ENCODE measurements around the gene GRID1. TPM values are rescaled to one million over a fixed set of nuclear protein-coding genes. Genes with fewer than 3 reads are reported as not detected.

Gene GRID1
- total and polyA plus RNA-seq, 5 donors: 0.06 to 1.8 (median 0.29) TPM

DNA sequence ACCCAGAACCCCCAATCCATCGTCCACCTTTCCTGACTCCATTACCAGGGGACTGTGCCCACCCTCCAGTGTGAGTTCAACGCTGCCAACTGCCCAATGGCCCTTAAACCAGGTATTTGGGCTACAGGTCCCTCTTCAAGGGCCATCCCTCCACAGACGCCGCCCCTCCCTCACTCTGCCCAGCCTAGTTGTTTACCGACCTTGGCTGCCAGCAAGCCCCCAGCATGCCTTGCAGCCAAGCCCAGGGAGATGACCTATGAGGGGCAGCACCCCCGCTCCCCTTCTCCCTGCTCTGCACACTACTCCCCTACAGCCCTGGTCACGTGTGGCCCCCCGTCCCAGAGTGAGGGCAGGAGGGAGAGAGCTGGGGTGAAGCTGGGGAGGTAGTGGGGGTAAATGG is 147.3 kb downstream of the GRID1 start:
- intact Hi-C loops (cut with DNase I): no loop called here
- no peak overlapping the region for H3K4me3 ChIP-seq (ENCODE audit: low read length)
- no peaks in the 10 kb centered on the region for H3K4me1 ChIP-seq (ENCODE audit: control insufficient read depth, insufficient read depth, low read length)
- H3K9me3 ChIP-seq (ENCODE audit: control insufficient read depth, low read length): no peaks in the 10 kb centered on the region
- ATAC-seq (no peak), DNase-seq (no peak)
- H3K27ac ChIP-seq (ENCODE audit: low read length): no peak overlapping the region
- H3K27me3 ChIP-seq (ENCODE audit: control insufficient read depth, insufficient read depth): no peaks in the 10 kb centered on the region
- 73% methylated on average over 8 of the region's 8 CpGs for WGBS

- WGBS: 89% methylated on average over 5 of the region's 5 CpGs
Measured at GRCh38 chr10:86218842-86219241, 147.8 kb downstream of the GRID1 start.

DNA sequence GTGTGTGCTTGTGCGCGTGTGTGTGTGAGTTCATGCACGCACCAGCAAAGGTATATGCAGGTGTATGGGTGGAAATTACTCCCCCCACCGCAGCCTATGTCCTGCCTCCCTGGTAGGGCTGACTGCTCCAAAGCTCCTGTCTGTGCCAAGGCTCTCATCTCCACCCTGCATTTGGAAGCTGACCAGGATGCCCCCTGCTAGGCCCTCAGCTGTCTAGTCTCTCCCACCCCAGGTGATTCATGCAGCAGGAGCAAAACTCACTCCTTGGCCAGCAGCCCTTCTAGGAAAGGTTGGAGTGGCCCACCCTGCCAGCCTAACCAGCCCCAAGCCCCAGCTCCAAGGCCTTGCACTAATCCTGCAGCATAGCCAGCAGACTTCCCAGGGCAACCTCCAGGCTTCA is 148.4 kb downstream of the GRID1 start:
- intact Hi-C loops (cut with DNase I): no loop called here
- Histone ChIP-seq H3K27ac (ENCODE audit: low read length) (no peak overlapping the region), H3K4me3 (ENCODE audit: low read length) (no peak overlapping the region), H3K27me3 (ENCODE audit: control insufficient read depth, insufficient read depth) (no peaks in the 10 kb centered on the region), H3K9me3 (ENCODE audit: control insufficient read depth, low read length) (no peaks in the 10 kb centered on the region), H3K4me1 (ENCODE audit: control insufficient read depth, insufficient read depth, low read length) (no peaks in the 10 kb centered on the region)
- ATAC-seq (no peak), DNase-seq (no peak)
- WGBS: 92% methylated on average over 4 of the region's 4 CpGs

More at GRCh38 chr10:86218842-86219241, 147.8 kb downstream of the GRID1 start:
- intact Hi-C loops (cut with DNase I): no loop called here
- H3K4me3 ChIP-seq (ENCODE audit: low read length): no peak overlapping the region
- no peak overlapping the region for H3K27ac ChIP-seq (ENCODE audit: low read length)
- H3K4me1 ChIP-seq (ENCODE audit: control insufficient read depth, insufficient read depth, low read length): no peaks in the 10 kb centered on the region
- DNase-seq (no peak), ATAC-seq (no peak)
- H3K9me3 ChIP-seq (ENCODE audit: control insufficient read depth, low read length): no peaks in the 10 kb centered on the region
- no peaks in the 10 kb centered on the region for H3K27me3 ChIP-seq (ENCODE audit: control insufficient read depth, insufficient read depth)

GRCh38 chr10:86217371-86218080 is 149.1 kb downstream of the GRID1 start:
- no peak for ATAC-seq
- Histone ChIP-seq H3K4me3 (ENCODE audit: low read length) (no peak overlapping the region), H3K27ac (ENCODE audit: low read length) (no peak overlapping the region), H3K4me1 (ENCODE audit: control insufficient read depth, insufficient read depth, low read length) (no peaks in the 10 kb centered on the region), H3K27me3 (ENCODE audit: control insufficient read depth, insufficient read depth) (no peaks in the 10 kb centered on the region), H3K9me3 (ENCODE audit: control insufficient read depth, low read length) (no peaks in the 10 kb centered on the region)
- 69% methylated on average over 10 of the region's 10 CpGs for WGBS
- no peak for DNase-seq
- intact Hi-C loops (cut with DNase I): no loop called here

DNA sequence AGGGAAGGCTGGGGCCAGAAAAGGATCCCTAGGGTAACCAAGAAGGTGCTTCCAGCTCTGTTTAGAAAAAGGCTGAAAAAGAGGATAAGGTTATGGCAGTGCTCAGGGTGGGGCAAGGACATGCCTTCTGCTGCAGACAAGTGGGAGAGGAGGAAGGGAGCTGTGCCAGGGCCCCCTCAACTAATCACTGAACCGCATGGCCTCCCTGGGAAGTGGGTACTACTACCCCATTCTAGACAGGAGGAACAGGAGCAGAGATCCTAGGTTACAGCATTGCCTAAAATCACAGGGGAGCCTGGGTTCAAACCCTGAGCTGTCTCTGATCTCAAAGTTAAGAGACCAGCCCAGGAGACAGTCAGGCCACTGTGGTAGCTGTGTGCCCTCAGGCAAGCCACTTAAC is 149.7 kb downstream of the GRID1 start:
- intact Hi-C loops (cut with DNase I): no loop called here

GRCh38 chr10:86215712-86216111 is 150.9 kb downstream of the GRID1 start:
- 77% methylated on average over 5 of the region's 5 CpGs for WGBS
- DNase-seq: no peak
- no peak for ATAC-seq
- intact Hi-C loops (cut with DNase I): no loop called here
- H3K27ac ChIP-seq (ENCODE audit: low read length): no peak overlapping the region
- no peak overlapping the region for H3K4me3 ChIP-seq (ENCODE audit: low read length)
- H3K9me3 ChIP-seq (ENCODE audit: control insufficient read depth, low read length): no peaks in the 10 kb centered on the region
- no peaks in the 10 kb centered on the region for H3K27me3 ChIP-seq (ENCODE audit: control insufficient read depth, insufficient read depth)
- H3K4me1 ChIP-seq (ENCODE audit: control insufficient read depth, insufficient read depth, low read length): no peaks in the 10 kb centered on the region

More for the DNA sequence above, 149.7 kb downstream of the GRID1 start:
- H3K27ac ChIP-seq (ENCODE audit: low read length): no peak overlapping the region
- H3K9me3 ChIP-seq (ENCODE audit: control insufficient read depth, low read length): no peaks in the 10 kb centered on the region
- H3K4me1 ChIP-seq (ENCODE audit: control insufficient read depth, insufficient read depth, low read length): no peaks in the 10 kb centered on the region
- no peak for ATAC-seq
- DNase-seq: no peak
- no peak overlapping the region for H3K4me3 ChIP-seq (ENCODE audit: low read length)
- WGBS: 90% methylated on average over 1 of the region's 1 CpG
- no peaks in the 10 kb centered on the region for H3K27me3 ChIP-seq (ENCODE audit: control insufficient read depth, insufficient read depth)

DNA sequence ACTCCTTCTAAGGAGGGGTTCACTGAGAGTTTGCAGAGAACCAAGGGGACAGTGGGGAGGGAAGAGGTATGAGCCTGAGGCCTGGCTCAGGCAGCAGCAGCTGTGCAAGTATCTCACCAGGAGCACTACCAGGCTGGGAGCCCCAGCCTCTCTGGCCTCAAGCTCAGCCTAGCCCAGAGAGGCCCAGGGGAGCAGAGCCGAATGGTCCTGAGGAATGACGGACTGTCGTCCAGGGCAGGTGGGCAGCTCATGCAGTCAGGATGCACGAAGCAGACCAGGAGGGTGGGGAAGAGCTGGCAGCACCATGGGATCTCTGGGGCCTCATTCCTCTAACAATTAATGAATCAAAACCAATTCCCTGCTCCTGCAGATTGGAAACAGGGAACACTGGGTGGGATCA is 151.5 kb downstream of the GRID1 start:
- no peak overlapping the region for H3K4me3 ChIP-seq (ENCODE audit: low read length)
- H3K27me3 ChIP-seq (ENCODE audit: control insufficient read depth, insufficient read depth): no peaks in the 10 kb centered on the region
- H3K4me1 ChIP-seq (ENCODE audit: control insufficient read depth, insufficient read depth, low read length): no peaks in the 10 kb centered on the region
- no peak overlapping the region for H3K27ac ChIP-seq (ENCODE audit: low read length)
- no peaks in the 10 kb centered on the region for H3K9me3 ChIP-seq (ENCODE audit: control insufficient read depth, low read length)
- ATAC-seq (no peak), DNase-seq (no peak)
- intact Hi-C loops (cut with DNase I): no loop called here
- 78% methylated on average over 4 of the region's 4 CpGs for WGBS

- ATAC-seq: no peak
- WGBS: 86% methylated on average over 7 of the region's 7 CpGs
- Histone ChIP-seq H3K27me3 (ENCODE audit: control insufficient read depth, insufficient read depth) (no peaks in the 10 kb centered on the region), H3K4me1 (ENCODE audit: control insufficient read depth, insufficient read depth, low read length) (no peaks in the 10 kb centered on the region), H3K4me3 (ENCODE audit: low read length) (no peak overlapping the region), H3K27ac (ENCODE audit: low read length) (no peak overlapping the region), H3K9me3 (ENCODE audit: control insufficient read depth, low read length) (no peaks in the 10 kb centered on the region)
- intact Hi-C loops (cut with DNase I): no loop called here
- no peak for DNase-seq
Measured at GRCh38 chr10:86213148-86213547, 153.4 kb downstream of the GRID1 start.

GRCh38 chr10:86212391-86212700 is 154.2 kb downstream of the GRID1 start:
- ATAC-seq (no peak), DNase-seq (no peak)
- H3K27ac ChIP-seq (ENCODE audit: low read length): no peak overlapping the region
- 77% methylated on average over 6 of the region's 6 CpGs for WGBS
- no peaks in the 10 kb centered on the region for H3K27me3 ChIP-seq (ENCODE audit: control insufficient read depth, insufficient read depth)
- H3K4me1 ChIP-seq (ENCODE audit: control insufficient read depth, insufficient read depth, low read length): no peaks in the 10 kb centered on the region
- intact Hi-C loops (cut with DNase I): no loop called here
- no peaks in the 10 kb centered on the region for H3K9me3 ChIP-seq (ENCODE audit: control insufficient read depth, low read length)
- H3K4me3 ChIP-seq (ENCODE audit: low read length): no peak overlapping the region

DNA sequence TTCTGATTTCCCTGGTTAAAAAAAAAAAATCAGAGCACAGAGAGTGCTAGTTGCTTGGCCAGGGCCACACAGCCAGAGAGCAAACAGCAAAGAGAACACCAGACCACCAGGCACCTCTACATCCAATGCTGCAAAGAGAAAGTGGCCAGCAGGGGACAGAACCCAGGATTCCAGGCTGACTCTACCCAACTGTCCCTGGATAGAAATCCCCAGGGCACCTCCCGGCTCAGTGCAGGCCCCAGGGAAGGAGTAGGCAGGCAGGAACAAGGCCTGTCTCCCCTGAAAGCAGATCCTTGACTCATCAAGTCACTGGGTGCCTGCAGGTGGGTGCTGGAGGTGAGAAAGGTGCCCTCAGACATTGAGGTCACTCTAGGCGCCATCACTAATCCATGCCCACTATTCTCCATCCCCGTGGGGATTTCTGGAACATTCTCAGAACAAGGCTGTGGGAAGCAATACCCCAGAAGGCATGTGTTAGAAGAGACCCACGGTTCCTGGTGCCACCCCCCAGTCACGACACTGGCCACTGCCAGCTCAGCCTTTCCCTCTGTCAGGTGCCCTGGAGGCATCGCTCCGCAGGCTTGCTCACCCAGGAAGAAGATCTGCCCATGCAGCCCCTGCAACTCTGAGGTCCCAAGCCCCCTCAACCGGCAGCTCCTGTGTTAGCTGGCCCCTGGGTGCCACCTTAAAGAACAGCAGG is 154.8 kb downstream of the GRID1 start:
- ATAC-seq (no peak), DNase-seq (no peak)
- Histone ChIP-seq H3K9me3 (ENCODE audit: control insufficient read depth, low read length) (no peaks in the 10 kb centered on the region), H3K4me3 (ENCODE audit: low read length) (no peak overlapping the region), H3K27me3 (ENCODE audit: control insufficient read depth, insufficient read depth) (no peaks in the 10 kb centered on the region), H3K4me1 (ENCODE audit: control insufficient read depth, insufficient read depth, low read length) (no peaks in the 10 kb centered on the region), H3K27ac (ENCODE audit: low read length) (no peak overlapping the region)
- intact Hi-C loops (cut with DNase I): no loop called here
- WGBS: 80% methylated on average over 8 of the region's 8 CpGs

DNA sequence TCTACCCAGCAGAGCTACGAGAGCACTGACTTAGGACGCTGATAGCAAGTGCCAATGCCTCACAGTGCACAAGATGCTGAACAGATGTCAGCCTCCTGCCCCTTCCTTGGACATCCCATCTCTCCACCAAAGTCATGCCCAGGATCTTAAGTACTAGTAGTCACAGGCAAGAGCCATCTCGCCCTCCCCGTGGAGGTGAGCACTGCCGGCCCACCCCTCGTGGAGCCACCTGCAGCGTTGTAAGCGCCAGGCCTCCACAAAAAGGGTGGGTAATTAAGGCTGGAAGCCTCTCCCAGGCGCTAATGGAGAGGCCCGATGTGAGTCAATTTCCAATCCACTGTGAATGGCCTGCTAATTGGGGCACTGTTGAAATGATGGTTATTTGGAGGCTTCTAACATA is 156.2 kb downstream of the GRID1 start:
- Histone ChIP-seq H3K27me3 (ENCODE audit: control insufficient read depth, insufficient read depth) (no peaks in the 10 kb centered on the region), H3K4me1 (ENCODE audit: control insufficient read depth, insufficient read depth, low read length) (no peaks in the 10 kb centered on the region), H3K9me3 (ENCODE audit: control insufficient read depth, low read length) (no peaks in the 10 kb centered on the region), H3K4me3 (ENCODE audit: low read length) (no peak overlapping the region), H3K27ac (ENCODE audit: low read length) (no peak overlapping the region)
- DNase-seq (no peak), ATAC-seq (no peak)
- 83% methylated on average over 10 of the region's 10 CpGs for WGBS
- intact Hi-C loops (cut with DNase I): no loop called here
